COLO668 (cell line): ENCODE data around the gene THOC7.

ENCODE experiments used
- DNase-seq: peaks from one replicate; lab custom pipeline; 2025; ENCODE audit not compliant: unreplicated experiment; lab: John Stamatoyannopoulos, UW

Gene THOC7

DNA sequence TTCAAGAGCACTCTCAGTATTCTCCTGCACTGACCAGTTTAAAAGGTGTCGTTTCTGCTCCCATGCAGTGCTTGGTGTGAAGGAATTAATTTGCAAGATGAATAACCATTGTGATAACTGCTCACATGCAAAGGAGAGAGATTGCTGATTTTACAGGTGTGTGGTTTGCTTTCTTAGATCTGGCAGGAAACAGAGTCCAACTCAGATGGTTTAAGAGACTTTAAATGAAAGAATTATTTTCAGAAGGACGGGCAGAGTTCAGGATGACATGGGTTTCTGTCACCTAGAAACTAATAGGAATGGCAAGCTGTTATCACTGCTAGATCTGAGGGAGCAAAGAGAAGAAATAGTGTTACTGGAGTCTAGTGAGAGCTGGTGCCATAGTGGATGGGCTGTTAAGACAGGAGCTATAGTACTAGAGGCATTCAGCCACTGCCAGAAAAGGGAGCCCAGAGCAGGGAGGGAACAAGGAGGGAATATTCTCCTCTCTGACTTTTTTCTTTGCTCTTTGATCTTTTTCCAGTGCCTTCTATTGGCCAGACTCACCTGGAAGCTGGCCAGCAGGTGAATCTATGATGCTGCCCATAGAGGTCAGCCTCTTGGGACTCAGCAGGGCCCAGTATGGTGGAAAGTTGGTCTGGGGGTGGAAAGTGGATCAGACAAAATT is 14.9 kb upstream of the THOC7 start:
- DNase-seq = no peak

DNA sequence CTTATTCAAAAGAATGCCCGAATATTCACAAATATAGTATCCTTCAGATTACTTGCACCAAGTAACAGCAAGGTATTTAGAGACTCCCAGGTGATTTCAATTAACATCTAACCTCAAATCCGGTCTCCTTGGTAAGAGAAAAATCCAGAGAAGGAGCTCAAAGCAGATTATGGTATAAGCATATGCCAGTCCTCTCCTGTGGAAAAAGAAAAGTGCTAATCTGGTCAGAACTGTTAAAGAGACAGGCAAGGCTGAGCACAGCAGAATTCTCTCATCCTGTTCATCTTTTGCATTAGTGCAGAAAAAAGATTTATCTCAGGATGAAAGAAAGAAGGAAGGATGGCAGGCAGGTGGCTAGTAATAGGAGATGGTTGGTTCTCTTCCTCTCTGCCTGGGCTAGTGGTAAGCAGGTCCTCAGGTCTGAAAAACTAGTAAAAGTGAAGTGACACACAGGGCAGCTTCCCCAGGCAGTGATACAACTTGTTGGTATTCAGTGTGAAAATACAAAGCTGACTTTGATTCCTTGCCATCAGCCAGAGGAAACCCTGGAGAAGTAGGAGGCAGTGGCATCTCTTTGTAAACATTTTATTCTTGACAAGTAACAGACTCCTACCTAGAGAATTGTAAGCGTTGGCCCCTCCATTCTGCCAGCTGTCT is 14.3 kb upstream of the THOC7 start:
- DNase-seq = no peak

DNA sequence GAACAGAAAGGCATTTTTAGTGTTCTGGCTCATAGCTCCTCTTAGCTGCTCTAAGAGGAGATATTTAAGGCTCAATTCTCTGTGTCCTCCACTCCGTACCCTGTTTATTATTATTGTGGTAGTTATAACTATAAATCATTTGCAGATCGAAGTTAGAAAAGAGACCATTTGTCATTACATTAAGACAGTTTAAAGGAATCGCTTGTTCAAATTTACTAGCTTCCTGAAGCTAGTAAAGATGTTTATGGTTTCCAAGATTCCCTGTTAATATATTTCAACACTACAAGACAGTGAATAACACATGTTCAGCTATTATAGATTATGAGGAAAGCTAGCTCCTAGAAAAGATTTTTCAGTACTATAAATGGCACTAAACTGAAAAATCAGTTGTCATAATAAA is 12.7 kb upstream of the THOC7 start:
- no peak for DNase-seq

DNA sequence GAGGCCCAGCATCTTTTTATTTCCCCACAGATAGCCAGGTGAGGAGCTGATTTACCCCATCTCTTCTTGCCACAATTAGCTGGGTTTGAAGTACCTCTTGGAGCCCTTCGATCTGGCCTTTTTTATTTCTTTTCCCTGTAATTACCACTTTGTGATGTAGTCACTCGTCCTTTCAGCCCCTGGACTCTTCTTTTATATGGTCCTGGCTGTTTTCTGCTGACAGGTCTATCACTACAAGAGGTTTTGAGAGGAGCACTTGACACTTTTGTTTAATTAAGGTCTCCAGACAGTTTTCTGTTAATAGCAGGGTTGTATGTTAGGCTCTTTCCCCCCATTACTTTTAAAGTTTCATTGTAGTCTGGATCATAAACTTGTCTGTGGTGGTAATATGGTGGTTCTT is 11.9 kb upstream of the THOC7 start:
- DNase-seq = no peak

DNA sequence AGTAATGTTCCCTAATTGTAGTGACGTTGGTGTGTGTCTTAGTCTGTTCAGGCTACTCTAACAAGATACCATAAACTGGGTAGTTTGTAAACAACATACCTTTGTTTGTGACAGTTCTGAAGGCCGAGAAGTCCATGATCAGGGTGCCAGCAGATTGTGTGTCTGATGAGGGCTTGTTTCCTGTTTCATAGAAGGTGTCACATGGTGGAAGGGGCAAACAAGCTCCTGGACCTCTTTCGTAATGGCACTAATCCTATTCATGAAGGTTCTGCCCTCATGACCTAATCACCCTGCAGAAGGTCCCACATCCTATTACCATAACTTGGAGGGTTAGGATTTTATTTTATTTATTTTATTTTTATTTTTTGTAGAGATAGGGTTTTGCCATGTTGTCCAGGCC is 11.2 kb upstream of the THOC7 start:
- DNase-seq = no peak

DNA sequence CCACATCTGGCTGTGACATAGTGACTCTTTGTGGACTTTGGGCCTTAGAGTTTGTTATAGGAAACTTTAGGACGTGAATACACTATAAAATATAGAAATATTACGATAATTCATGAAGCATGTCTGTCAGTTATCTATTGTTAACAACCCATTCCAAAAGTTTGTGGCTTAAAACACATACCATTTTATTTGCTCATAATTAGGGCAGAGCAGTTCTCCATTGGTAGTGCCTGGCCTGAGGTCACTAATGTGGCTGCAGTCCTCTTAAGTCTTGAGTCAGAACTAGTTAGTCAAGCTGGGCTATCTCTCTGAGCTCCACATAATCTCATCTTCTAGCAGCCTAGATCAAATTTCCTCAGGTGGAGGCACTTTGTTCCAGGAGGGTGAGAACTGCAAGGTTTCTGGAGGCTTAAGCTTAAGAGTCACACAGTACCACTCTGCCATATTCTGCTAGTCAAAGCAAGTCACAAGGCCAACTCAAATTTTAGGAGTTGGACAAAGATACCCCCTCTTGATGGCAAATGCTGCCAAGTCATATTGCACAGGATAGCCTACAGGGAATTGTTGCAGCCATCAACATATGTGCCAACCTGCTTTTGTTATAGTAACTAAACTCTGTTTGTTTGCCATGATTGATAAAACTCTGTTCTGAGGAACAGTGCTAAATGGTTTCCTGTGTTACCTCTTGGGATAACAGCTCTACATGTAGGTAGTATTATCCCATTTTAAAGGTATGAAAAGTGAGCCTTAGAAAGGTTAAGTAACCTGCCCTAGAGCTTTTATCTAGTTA is 8.7 kb upstream of the THOC7 start:
- no peak for DNase-seq

DNA sequence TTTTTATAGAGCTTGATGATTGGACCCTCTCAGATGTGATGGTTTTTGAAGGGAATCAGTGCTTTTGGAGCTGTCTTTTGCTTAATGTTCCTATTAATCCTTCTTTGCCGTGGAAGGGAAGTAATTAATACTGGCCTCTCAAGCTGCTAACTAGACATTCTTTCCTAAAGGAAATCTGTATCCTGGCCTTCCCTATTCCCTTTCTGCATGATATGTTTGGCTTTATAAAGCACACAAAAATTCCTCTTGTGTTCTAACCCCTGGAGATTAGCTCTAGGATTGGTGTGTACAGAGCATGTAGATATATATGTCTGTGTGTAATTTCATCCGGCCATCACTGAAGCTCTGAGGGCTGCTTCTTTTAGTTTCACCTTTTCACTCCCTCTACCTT is 7.0 kb upstream of the THOC7 start:
- no peak for DNase-seq

DNA sequence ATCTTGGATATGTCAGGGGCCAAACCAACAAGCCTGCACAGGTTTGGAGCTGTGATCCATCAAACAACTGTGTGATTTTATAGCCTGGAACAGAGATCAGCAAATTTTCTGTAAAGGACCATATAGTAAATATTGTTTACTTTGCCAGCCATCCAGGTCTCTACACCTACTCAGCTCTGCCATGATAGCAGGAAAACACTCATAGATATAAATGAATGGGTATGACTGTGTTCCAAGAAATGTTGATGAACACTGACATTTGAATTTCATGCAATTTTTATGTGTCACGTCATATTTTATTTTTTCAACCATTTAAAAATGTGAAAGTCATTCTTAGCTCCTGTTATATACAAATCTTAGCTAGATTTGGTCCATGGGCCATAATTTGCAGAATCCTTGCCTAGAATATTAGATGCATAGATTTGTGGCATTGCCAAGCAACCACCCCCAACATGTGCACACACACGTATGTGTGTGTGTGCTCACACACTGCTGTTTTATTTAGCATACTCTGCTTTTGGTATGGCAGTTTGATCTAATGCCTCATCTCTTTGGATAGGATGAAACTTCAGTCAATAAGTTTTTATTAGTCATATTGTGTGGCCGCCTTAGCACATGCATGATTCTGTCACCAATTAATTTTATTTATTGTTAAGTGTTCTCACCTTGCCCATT is 6.5 kb upstream of the THOC7 start:
- no peak for DNase-seq

DNA sequence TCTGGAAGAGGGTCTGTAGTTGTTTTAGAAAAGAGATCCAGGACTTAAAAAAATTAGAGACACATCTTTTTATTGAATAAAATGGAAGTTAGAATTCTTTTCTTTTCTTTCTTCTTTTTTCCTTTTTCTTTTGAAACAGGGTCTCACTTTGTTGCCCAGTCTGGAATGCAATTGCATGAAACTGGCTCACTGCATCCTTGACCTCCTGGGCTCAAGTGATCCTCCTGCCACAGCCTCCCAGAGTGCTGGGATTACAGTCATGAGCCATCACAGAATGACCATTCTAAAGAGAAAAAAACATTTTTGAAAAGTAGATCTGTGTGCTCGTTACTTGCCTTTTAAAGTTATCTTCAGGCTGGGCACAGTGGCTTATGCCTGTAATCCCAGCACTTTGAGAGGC is 3.6 kb upstream of the THOC7 start:
- no peak for DNase-seq

DNA sequence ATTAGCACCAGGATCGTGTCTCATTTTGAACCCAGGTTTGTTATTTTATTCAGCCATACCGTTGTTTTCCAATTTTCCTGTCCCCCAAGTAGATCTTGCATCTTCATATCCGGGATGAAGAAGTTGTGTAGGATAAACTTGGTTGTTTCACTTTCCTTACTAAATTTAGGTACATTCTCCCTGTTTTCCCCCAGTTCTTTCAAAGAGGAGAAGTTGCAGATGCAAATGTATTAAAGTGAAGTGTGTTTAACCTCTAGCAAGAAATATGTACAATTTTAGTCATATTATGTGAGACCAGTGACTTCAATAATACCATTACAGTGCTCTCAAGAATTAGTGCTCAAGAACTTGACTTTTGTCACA is 1.3 kb upstream of the THOC7 start:
- DNase-seq = no peak

DNA sequence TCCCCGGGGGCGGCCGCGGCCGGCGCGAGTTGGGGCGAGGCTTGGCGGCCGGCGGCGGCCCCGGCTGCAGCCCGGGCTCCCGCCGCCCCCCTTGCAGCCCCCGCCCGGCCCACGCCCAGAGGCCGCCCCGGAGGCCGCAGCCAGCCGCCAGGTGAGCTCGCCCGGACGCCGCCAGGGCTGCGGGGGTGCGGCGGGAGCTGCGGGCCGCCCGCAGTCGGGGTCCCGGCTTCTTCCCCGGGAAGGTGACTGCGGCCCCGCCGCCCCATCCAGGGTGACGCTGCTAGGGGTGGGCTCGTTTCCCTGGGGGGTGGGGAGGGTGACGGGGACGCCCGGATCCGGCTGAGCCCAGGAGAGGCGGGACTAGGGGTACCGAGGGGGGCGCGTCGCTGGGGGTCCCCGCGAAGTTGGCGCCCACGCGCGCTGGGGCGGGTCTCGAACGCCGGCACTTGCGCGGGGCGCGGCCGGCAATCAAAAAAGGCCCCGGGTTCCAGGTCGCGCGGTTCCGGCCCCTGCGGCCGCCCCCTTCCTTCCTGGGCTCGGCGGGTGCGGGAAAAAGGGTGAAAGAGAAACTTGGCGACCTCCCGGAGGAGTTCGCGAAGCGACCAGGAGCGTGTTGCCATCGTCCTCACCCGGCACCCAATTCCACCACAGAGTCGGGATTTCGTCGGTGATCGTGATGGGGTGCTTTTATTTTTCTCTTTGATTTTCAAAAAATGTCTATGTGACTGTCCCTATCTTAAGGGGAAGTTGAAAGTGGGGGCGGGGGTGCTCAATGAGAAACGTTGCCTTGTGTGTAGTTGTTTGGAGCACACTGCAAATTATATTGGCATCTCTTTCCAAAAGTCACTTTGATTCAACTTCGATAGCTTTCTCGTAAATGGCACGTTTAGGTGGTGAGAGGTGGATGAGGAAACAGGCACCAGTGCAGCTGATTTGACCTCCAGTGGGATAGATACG is 681 bp upstream of the THOC7 start:
- peak; percentile 71 for DNase-seq

DNA sequence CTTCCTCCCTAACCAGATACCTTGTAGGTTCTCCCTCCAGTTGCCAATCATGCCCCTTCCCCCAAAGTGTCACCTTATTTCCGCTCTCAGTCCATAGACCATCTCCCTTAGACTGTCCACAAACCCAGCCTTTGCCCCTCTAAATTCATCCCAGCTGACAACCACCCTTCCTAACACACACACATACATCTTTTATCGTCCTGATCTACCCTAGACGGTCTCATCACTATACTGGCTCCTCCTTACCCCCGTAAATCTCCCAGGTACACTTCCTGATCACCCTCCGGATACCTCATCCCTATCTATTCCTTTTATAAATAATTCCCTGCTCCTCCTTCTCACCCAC is 828 bp downstream of the THOC7 start:
- no peak for DNase-seq

DNA sequence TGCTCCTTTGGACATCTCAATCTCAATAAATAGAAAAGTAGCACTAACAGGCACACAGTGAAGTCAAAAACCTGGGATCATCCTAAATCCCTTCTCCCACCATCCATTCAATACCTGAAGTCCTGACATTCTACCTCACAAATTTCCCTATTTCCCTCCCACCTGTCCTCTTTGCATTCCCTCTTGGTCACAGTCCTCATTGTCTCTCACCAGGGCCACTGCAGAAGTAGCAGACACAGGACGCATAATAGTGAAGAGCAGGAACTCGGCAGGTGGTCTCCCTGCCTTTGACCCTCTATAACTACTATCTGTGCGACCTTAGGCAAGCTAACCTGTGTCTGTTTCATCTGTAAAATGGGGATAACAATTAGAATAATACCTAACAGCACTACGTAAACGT is 2.3 kb downstream of the THOC7 start:
- DNase-seq = no peak

DNA sequence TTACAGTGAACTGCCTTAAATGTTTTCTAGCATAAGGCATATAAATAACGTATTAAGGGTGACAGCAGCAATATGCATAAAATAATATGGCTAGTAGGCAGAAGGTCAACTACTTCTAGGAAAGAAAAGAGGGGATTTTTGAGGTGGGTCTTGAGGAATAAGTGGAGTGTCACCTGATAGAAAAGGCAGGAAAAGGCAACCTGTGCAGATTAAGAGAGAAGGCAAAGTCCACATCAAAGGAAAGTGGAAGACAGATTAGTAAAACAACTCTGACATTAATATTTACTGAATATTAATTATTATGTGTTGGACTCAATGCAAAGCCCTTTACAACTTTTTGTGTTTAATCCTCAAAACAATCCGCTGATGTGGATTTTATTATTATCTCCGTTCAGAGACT is 2.8 kb downstream of the THOC7 start:
- no peak for DNase-seq

DNA sequence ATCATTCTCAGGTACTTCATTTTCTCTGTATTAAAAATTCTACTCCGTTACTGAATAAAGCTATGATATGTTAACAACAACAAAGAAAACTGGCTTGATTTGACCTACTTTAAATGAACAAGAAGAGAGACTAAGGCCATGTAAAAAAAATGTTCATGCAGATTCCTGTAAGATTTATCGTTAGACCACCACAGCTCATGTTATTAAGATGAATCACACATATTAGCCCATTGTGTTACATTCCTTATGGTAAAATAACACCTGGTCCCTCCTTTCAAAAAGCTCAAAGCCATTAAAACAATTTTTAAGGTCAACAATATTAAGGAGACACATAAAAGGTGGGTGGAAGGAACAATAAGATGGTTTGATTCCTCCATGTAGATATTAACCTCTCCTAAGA is 6.3 kb downstream of the THOC7 start:
- DNase-seq = no peak

DNA sequence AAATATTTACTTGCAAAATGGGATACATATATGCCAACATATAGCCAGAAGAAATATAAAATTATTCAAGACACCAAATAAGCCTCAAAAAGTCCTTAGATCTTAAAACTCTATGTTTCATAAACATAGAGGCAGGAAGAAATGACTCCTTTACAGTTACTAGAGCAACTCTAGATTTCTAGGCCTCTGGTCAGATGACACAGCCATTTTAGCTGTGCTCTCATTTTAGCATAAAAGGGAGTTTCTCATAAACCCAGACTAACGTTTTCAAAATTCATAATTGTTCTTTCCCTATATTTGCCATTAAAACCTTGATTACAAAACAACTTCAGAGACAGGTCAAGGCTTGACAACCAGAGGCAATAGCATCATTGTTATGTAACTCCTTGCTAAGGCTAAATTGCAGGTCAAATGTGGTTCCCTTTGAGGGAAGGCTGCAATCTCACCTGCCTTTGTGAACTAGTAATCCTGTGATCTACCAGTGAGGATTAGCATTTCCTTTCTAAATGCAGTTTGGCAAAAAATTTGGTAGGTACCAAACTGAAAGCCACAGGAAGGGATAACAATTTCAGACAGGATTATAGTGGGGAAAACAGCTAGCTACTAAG is 8.2 kb downstream of the THOC7 start:
- no peak for DNase-seq

DNA sequence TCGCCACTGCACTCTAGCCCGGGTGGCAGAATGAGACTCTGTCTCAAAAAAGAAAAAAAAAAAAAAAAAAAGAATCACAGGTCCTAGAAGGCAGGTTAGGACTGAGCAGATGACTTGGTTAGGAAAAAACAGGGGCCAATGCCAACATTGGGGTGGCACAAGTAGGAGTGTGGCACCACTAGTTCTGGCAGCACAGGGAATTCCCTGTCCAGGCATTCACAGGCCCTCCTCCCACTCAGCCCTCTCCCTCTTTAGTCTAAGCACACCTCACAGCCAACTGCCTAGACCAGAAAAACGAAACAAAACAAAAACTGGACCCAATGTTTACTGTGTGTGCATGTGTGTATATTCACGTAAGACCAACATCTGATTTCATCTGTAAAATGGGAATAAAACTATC is 10.5 kb downstream of the THOC7 start:
- DNase-seq = no peak

DNA sequence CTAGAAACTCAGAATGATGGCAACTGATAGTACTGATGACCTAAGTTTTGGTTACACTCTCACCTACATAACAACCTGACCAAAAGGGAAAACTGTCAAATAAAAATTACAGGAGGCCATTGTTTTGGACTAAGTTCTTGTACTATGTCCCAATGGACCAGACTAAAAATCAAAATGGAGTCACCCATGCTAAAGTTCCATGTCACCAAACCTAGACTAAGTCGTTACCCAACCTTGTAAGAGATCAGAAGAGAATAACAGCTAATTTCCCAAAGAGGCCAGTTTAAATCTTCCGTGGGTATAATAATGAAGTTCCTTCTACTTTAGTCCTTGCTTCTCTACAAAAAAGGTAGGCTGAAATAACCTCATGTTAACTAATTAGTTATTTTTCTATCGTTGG is 12.3 kb downstream of the THOC7 start:
- DNase-seq = no peak

DNA sequence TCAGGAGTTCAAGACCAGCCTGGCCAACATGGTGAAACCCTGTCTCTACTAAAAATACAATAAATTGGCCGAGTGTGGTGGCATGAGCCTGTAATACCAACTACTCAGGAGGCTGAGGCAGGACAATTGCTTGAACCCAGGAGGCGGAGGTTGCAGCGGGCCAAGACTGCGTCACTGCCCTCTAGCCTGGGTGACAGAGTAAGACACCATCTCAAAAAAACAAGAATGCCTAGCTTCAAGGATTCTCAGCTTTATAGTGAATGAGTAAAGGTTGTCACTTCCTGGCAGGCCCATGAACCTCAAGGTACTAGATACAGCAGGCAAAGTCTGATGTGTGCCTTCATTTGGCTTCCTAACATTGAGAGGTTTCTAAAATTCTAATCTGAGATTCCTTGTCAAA is 14.4 kb downstream of the THOC7 start:
- DNase-seq = no peak

DNA sequence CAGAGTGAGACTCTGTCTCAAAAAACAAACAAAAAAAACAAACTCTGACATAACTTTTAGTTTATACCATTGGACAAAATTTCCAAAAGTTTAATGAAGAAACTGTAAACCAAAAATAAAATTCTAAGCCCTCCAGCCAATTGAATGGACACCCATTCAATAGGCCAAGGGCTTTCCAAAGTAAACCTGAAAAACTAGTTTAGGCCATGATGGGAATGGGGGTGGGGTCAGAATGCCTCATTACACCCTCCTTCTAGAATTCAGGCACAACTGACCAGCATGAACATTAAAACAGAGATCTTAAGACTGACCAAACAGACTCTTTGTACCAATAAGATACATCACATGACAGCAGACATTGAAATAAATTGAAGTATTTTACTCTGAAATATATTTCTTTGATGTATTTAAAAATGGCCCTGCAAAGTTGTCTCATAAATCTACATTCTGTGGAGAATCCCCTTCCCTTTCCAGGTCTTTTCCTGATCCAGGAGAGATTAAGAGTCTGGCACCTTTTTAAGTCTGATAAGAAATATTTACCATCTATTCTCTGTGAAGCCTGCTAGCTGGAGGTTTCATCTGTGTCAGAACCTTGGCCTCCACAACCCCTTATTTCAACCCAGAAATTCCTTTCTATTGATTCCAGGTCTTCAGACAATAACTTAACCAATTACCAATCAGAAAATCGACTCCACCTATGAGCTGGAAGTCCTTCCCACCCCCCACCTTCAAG is 15.7 kb downstream of the THOC7 start:
- no peak for DNase-seq
